HepG2 (cell line): ENCODE measurements around the gene PCOLCE2. TPM values are rescaled to one million over a fixed set of nuclear protein-coding genes. Genes with fewer than 3 reads are reported as not detected.

ENCODE experiments used
- EP300 ChIP-seq, 3 experiments: sonication (generic) in 1 of 3; formaldehyde crosslinking in 1 of 3; IDR thresholded peaks; 2 replicates each; pipeline versions ENCODE4 v1.5.1 to v1.6.1; 2011 to 2020; ENCODE audit warnings: low read depth in 2 of 3, low read length in 2 of 3, borderline replicate concordance in 1 of 3, improper control_type of control experiment in 1 of 3, mild to moderate bottlenecking in 1 of 3, missing genetic modification reagents in 1 of 3, moderate library complexity in 1 of 3
- FOSL2 ChIP-seq: sonication (generic); formaldehyde crosslinking; IDR thresholded peaks from 2 replicates; pipeline ENCODE4 v1.4.0; 2020; ENCODE audit warnings: missing genetic modification reagents
- MAFK ChIP-seq, 2 experiments: IDR thresholded peaks in 1 of 2; conservative IDR thresholded peaks in 1 of 2; 2 replicates each; pipeline ENCODE4 v1.6.1; 2011; ENCODE audit warnings: improper control_type of control experiment in 2 of 2, low read length in 2 of 2
- ZNF619 ChIP-seq: sonication (generic); formaldehyde crosslinking; IDR thresholded peaks from 2 replicates; pipeline ENCODE4 v1.4.0; 2020; ENCODE audit warnings: mild to moderate bottlenecking, missing genetic modification reagents
- polyA plus RNA-seq, 8 experiments: library from polyadenylated mRNA; depleted of rRNA in 3 of 8; stranded (reverse) in 7 of 8; unstranded in 1 of 8; fragments of >200 nt; fragmentation: Illumina TruSeq in 4 of 8; extraction: Trizol in 4 of 8; gene quantifications; 2 replicates each; pipeline versions ENCODE4 v1.2.1 to v1.2.3, GENCODE V29; 2011 to 2016; ENCODE audit warnings: low read depth in 4 of 8, missing spikeins in 1 of 8, mixed read lengths in 1 of 8; ENCODE audit not compliant: insufficient read depth in 1 of 8
- total RNA-seq, 5 experiments: library from RNA; depleted of rRNA; stranded (reverse); fragments of >200 nt; fragmentation: Illumina TruSeq; extraction: Trizol; gene quantifications; 2 replicates each; pipeline ENCODE4 v1.2.3, GENCODE V29; 2016; ENCODE audit warnings: low read depth in 1 of 5
- TF ChIP-seq, protein P1 (sequence below): sonication (generic); formaldehyde crosslinking; IDR thresholded peaks from 2 replicates; pipeline ENCODE4 v1.4.0; 2020; ENCODE audit warnings: mild to moderate bottlenecking, missing genetic modification reagents, borderline replicate concordance
- TF ChIP-seq, protein P2 (sequence below): sonication (generic); formaldehyde crosslinking; IDR thresholded peaks from 2 replicates; pipeline ENCODE4 v1.4.0; 2020; ENCODE audit warnings: mild to moderate bottlenecking, missing genetic modification reagents
- TF ChIP-seq, protein P3 (sequence below), 2 experiments: IDR thresholded peaks; 2 replicates each; pipeline ENCODE4 v1.6.1; 2011 to 2012; ENCODE audit warnings: low read length in 2 of 2, borderline replicate concordance in 1 of 2, low read depth in 1 of 2, mild to moderate bottlenecking in 1 of 2, moderate library complexity in 1 of 2
- TF ChIP-seq, protein P4 (sequence below): sonication (generic); formaldehyde crosslinking; IDR thresholded peaks from 2 replicates; pipeline ENCODE4 v1.8.0; 2022; ENCODE audit warnings: missing genetic modification reagents, mild to moderate bottlenecking, inconsistent platforms, borderline replicate concordance

The PCOLCE2 gene
- total and polyA plus RNA-seq, 2 of the 13 experiments (the other 11 are each of a cell fraction or from before 2014, with no cell fraction given) = 0.71 to 2.0 TPM

DNA sequence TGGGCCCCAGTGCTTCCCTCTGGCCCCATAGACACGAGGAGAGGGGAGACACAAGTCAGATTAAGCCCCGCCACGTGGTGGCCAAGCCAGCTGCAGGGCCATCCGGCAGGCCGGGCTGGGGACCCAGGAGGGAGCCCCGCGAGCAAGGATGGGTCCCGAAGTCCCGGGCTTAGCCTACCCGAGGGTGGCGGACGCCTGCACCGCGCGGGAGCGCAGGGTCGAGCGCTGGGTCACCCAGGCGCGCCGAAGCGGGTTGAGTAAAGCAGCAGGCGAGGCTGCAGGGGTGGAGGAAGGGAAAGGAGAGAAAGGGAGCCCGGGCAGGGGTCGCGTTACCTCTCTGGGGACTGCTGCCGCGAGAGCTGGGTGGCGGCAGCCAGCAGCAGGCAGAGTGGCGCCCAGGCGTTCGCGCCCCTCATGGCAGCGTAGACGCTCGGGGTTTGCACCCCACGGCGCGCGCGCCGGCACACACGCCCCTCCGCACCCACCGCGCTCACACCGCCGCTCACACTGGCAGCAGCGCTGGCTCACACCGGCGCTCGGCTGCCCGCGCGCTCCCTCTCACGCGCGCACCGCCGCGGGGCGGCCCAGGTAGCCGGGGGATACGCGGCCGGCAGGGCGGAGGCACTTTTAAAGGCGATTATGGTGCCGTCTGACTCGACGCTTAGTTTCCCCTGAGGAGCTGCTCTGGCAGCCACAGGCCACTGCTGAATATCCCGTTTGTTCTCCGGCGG is at the start of gene PCOLCE2 (continued):
- TF ChIP-seq, protein P1, sequence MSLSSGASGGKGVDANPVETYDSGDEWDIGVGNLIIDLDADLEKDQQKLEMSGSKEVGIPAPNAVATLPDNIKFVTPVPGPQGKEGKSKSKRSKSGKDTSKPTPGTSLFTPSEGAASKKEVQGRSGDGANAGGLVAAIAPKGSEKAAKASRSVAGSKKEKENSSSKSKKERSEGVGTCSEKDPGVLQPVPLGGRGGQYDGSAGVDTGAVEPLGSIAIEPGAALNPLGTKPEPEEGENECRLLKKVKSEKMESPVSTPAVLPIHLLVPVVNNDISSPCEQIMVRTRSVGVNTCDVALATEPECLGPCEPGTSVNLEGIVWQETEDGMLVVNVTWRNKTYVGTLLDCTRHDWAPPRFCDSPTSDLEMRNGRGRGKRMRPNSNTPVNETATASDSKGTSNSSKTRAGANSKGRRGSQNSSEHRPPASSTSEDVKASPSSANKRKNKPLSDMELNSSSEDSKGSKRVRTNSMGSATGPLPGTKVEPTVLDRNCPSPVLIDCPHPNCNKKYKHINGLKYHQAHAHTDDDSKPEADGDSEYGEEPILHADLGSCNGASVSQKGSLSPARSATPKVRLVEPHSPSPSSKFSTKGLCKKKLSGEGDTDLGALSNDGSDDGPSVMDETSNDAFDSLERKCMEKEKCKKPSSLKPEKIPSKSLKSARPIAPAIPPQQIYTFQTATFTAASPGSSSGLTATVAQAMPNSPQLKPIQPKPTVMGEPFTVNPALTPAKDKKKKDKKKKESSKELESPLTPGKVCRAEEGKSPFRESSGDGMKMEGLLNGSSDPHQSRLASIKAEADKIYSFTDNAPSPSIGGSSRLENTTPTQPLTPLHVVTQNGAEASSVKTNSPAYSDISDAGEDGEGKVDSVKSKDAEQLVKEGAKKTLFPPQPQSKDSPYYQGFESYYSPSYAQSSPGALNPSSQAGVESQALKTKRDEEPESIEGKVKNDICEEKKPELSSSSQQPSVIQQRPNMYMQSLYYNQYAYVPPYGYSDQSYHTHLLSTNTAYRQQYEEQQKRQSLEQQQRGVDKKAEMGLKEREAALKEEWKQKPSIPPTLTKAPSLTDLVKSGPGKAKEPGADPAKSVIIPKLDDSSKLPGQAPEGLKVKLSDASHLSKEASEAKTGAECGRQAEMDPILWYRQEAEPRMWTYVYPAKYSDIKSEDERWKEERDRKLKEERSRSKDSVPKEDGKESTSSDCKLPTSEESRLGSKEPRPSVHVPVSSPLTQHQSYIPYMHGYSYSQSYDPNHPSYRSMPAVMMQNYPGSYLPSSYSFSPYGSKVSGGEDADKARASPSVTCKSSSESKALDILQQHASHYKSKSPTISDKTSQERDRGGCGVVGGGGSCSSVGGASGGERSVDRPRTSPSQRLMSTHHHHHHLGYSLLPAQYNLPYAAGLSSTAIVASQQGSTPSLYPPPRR (CRISPR knock-in tag) = no peak
- TF ChIP-seq, protein P2, sequence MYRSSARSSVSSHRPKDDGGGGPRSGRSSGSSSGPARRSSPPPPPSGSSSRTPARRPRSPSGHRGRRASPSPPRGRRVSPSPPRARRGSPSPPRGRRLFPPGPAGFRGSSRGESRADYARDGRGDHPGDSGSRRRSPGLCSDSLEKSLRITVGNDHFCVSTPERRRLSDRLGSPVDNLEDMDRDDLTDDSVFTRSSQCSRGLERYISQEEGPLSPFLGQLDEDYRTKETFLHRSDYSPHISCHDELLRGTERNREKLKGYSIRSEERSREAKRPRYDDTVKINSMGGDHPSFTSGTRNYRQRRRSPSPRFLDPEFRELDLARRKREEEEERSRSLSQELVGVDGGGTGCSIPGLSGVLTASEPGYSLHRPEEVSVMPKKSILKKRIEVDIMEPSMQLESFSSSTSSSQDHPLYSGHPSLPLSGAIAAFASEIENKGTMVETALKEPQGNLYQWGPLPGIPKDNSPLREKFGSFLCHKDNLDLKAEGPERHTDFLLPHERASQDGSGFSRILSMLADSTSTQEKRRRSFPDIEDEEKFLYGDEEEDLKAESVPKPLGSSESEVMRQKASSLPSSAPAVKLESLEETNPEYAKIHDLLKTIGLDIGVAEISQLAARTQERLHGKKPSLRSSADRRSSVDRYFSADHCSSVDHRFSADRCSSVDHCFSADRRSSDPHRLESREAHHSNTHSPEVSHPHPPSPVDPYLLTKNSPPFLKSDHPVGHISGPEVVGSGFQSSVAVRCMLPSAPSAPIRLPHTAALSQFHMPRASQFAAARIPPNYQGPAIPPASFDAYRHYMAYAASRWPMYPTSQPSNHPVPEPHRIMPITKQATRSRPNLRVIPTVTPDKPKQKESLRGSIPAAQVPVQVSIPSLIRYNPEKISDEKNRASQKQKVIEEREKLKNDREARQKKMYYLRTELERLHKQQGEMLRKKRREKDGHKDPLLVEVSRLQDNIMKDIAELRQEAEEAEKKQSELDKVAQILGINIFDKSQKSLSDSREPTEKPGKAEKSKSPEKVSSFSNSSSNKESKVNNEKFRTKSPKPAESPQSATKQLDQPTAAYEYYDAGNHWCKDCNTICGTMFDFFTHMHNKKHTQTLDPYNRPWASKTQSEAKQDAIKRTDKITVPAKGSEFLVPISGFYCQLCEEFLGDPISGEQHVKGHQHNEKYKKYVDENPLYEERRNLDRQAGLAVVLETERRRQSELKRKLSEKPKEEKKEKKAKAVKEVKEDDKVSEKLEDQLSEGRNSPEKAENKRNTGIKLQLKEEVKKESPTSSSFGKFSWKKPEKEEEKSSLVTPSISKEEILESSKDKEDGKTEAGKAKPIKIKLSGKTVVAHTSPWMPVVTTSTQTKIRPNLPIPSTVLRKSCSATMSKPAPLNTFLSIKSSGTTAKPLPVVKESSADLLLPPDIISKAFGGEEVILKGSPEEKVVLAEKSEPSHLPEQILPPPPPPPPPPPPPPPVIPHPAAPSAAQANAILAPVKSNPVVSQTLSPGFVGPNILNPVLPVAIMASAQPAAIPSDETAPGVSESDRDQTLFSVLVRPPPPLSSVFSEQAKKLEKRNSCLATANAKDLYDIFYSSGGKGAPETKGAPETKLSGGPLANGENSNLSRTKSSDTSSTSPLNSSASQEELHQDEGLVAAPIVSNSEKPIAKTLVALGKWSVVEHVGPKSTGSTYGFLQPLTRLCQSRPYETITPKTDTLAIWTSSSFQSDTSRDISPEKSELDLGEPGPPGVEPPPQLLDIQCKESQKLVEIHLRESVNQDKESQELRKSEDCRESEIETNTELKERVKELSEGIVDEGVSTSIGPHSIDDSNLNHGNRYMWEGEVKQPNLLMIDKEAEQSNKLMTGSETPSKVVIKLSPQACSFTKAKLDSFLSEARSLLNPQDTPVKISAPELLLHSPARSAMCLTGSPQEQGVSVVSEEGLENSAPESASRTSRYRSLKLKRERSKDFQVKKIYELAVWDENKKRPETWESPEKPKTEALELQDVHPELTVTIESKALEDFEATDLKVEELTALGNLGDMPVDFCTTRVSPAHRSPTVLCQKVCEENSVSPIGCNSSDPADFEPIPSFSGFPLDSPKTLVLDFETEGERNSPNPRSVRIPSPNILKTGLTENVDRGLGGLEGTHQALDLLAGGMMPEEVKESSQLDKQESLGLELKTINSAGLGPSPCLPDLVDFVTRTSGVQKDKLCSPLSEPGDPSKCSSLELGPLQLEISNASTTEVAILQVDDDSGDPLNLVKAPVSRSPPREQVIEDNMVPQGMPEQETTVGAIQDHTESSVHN (CRISPR knock-in tag) = no peak
- TF ChIP-seq ZNF619 (CRISPR knock-in tag) = no peak
- no peak for TF ChIP-seq FOSL2
- TF ChIP-seq MAFK (conservative IDR thresholded peaks at IDR 0.05 in 1 of 2, IDR thresholded peaks at IDR 0.05 in 1 of 2; ENCODE audit: low read length in 2 of 2) = no peak
- TF ChIP-seq, protein P3, sequence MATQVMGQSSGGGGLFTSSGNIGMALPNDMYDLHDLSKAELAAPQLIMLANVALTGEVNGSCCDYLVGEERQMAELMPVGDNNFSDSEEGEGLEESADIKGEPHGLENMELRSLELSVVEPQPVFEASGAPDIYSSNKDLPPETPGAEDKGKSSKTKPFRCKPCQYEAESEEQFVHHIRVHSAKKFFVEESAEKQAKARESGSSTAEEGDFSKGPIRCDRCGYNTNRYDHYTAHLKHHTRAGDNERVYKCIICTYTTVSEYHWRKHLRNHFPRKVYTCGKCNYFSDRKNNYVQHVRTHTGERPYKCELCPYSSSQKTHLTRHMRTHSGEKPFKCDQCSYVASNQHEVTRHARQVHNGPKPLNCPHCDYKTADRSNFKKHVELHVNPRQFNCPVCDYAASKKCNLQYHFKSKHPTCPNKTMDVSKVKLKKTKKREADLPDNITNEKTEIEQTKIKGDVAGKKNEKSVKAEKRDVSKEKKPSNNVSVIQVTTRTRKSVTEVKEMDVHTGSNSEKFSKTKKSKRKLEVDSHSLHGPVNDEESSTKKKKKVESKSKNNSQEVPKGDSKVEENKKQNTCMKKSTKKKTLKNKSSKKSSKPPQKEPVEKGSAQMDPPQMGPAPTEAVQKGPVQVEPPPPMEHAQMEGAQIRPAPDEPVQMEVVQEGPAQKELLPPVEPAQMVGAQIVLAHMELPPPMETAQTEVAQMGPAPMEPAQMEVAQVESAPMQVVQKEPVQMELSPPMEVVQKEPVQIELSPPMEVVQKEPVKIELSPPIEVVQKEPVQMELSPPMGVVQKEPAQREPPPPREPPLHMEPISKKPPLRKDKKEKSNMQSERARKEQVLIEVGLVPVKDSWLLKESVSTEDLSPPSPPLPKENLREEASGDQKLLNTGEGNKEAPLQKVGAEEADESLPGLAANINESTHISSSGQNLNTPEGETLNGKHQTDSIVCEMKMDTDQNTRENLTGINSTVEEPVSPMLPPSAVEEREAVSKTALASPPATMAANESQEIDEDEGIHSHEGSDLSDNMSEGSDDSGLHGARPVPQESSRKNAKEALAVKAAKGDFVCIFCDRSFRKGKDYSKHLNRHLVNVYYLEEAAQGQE (IDR thresholded peaks at IDR 0.05; ENCODE audit: borderline replicate concordance in 1 of 2, low read depth in 1 of 2, low read length in 2 of 2) = no peak
- TF ChIP-seq, protein P4, sequence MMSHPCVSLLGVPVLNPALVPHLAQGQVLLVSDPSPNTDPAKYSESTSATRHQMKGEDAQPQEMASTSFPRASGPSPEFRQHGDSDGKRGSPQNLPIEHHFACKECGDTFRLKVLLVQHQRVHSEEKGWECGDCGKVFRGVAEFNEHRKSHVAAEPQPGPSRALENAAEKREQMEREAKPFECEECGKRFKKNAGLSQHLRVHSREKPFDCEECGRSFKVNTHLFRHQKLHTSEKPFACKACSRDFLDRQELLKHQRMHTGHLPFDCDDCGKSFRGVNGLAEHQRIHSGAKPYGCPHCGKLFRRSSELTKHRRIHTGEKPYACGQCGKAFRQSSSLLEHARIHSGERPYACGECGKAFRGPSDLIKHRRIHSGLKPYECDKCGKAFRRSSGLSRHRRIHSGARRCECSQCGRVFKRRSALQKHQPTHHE (CRISPR knock-in tag) = no peak
- no peak for TF ChIP-seq EP300 (IDR thresholded peaks at IDR 0.05; ENCODE audit: low read depth in 2 of 2, low read length in 2 of 2)
- TF ChIP-seq EP300 (CRISPR knock-in tag; IDR thresholded peaks at IDR 0.05; ENCODE audit: borderline replicate concordance) = no peak
